ENCODE results near the gene LYRM2.
"Not testable (repeated sequence)": the region's sequence is repeated elsewhere in the genome, so short reads cannot be mapped to it uniquely, and the experiment has no call there.

DNA sequence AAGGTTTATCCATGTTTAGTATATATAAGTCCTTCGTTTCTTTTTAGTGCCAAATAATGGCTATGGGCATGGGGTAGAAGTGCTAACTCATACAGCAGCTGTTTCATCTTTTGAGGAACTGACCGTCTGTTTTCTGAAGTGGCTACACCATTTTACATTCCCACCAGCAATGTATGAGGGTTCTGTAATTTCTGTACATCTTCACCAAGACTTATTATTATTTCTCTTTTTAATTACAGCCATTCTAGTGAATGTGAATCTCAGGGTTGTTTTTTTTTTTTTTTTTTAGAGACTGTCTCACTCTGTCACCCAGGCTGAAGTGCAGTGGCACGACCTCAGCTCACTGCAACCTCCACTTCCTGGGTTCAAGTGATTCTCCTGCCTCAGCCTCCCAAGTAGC is 2.1 kb downstream of the LYRM2 start:
- TF ChIP-seq, protein P1, sequence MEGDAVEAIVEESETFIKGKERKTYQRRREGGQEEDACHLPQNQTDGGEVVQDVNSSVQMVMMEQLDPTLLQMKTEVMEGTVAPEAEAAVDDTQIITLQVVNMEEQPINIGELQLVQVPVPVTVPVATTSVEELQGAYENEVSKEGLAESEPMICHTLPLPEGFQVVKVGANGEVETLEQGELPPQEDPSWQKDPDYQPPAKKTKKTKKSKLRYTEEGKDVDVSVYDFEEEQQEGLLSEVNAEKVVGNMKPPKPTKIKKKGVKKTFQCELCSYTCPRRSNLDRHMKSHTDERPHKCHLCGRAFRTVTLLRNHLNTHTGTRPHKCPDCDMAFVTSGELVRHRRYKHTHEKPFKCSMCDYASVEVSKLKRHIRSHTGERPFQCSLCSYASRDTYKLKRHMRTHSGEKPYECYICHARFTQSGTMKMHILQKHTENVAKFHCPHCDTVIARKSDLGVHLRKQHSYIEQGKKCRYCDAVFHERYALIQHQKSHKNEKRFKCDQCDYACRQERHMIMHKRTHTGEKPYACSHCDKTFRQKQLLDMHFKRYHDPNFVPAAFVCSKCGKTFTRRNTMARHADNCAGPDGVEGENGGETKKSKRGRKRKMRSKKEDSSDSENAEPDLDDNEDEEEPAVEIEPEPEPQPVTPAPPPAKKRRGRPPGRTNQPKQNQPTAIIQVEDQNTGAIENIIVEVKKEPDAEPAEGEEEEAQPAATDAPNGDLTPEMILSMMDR (IDR thresholded peaks at IDR 0.05): not testable (repeated sequence)
- TF ChIP-seq POLR2A, EP300 (IDR thresholded peaks at IDR 0.05): not testable (repeated sequence)
